Skeletal muscle cell (primary cell): ENCODE data around the gene ST8SIA6.
"Not testable (repeated sequence)": the region's sequence is repeated elsewhere in the genome, so short reads cannot be mapped to it uniquely, and the experiment has no call there.

ENCODE experiments used
- DNase-seq: peaks from one replicate; pipeline ENCODE4 v3.0.0-alpha.2; 2010; ENCODE audit warnings: low read depth
- H3K4me3 ChIP-seq: 2 replicates; pipeline ENCODE4 v1.5.1; 2011; ENCODE audit warnings: low read depth, mild to moderate bottlenecking, control low read depth, low read length, moderate library complexity

ST8SIA6 gene

DNA sequence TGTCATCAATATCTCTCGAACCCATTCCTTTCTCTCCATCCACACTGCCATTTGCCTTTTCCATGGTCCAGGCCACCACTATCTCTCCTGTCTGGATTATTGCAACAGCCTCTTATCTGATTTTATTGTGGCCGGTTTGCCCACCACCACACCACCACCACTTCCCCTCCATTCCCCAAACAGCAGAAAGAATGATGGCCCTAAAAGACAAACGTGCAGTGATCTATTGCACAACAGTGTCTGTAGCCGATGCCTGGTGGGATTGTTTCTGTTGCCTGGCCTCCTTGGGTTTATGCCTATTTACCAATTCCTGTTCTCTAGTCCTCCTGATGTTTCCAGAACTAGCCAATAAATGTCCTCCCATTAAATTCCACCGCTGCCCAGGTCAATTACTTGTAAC is 10.2 kb upstream of the ST8SIA6 start:
- H3K4me3 ChIP-seq: no peak overlapping the region
- no peak for DNase-seq

DNA sequence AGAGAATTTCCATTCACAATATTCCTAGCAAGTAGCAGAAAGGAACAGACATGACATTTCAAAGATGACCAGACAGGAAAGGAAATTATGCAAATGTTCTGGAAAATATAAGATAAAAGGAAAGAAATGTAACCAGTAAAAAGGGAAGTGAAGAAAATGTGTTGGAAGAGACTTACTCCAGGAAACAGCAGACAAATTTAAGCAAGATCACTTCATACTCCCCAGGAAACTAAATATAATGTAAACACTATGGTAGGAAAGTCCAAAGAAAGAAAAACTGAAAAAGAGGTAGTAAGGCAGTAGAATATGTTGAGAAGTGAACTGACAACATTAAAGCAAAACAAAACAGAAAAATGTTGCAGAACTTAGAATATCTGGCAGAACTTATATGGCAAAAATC is 6.4 kb upstream of the ST8SIA6 start:
- H3K4me3 ChIP-seq: no peak overlapping the region
- no peak for DNase-seq

DNA sequence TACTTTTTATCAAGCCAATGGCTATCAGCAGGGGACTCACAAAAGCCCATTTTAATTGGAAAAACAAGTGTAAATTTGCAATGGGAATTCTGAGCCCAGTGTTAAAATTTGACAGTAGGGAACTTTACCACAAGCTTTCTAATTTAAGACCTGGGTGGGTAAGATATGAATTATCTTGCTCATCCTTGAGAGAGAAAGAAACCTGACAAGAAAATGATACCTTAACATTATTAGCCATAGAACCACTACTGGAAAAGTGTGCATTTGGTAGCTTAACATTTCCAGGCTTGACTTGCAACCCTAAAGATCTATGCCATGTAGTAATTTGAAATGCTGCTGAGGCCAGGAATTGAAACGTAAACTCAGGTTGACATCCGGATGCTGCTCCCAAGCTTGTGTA is 2.7 kb upstream of the ST8SIA6 start:
- H3K4me3 ChIP-seq: no peak overlapping the region
- no peak for DNase-seq

DNA sequence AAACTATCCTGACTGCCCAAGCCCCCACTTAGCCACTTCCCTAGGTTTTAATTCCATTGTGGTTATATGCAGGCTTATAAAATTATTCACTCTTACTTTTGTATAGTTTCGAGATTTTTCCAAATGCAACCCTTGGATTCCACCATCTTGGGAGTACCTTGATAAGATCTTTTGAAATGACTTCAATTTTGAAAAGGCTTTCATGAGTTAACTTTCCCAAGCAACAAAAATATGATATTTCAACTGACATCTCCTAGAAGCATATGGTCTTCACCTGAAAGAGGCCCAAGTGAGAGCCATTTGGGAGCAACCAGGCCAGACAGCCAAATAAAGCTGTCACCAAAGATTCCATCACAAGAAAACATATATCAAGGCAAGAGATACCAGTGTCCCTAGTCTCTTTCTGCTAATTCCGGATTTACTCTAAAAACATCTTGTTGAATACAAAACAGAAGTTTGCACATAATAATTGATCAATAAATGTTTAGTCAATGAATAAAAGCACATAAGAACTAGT is 1.7 kb upstream of the ST8SIA6 start:
- H3K4me3 ChIP-seq: no peak overlapping the region
- DNase-seq: no peak

DNA sequence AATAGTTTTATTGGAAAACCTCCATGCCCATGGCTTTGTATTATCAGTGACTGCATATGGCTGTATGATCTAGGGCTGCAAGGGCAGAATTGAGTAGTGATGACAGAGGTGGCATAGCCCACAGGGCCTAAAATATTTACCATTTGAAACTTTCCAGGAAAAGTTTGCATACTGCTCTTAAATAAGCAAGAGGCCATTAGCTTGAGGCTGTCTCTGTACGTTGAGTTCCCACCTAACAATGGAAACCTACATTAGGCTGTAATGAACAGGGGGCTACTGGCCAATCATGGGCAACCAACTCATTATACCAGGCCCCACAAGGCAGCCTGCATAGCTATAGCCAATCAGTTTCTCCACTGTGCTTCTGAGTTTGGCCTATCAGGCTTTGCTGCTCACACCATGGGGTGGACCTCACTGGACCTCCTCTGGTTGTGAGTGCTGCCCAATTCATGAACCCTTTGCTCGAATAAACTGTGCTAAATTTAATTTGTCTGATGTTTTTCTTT is 673 bp upstream of the ST8SIA6 start:
- no peak overlapping the region for H3K4me3 ChIP-seq
- no peak for DNase-seq

DNA sequence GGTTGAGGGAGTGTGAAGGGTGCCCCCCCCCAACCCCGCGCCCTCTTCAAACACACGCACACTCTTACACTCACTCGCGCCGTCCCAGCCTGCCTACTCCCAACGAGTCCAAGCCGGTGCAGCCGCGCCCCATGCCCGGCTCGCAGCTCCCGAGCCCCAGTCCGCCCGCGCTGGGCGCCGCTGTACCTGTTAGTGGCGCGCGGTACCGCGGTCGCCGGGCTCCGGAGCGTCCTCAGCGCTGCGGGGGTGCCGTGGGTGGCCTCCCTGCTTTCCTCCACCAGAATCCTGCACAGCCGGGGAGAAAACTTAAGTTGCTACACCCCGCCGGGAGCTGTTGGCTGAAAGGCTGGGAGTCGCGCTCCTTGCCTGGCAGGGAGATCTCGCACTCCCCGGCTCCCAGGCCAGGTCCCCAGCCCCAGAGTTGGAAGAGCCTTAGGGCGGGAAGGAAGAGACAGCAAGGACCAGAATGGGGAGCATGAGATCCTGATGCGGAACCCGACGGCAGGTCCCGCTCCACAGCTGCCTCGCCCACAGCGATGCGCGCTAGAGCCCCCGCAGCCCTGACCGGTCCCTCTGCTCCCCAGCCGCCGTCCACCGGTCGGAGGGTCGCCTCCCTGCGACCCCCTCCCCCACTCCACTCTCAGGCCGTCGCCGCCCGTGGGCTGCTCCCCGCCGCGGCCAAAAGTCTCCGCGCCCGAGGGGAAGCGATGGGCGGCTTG is 863 bp downstream of the ST8SIA6 start:
- DNase-seq: no peak
- peak overlapping the region; percentile 48 for H3K4me3 ChIP-seq

DNA sequence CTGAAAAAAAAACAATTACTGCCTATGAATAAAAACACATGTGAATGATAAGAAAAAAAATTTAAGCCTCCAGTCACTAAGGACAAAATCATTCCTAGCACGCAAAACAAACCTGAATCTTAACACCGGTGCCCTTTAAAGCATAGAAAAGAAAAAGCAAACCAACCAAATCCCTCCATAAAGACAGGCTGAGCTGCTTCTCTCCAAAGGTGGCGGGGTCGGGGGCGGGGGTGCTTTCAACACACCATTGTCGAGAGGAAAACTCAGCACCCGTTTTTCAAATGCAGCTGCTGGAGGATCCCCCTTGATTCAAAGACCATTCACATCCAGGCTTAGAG is 1.4 kb downstream of the ST8SIA6 start:
- peak overlapping the region; percentile 48 for H3K4me3 ChIP-seq
- no peak for DNase-seq

DNA sequence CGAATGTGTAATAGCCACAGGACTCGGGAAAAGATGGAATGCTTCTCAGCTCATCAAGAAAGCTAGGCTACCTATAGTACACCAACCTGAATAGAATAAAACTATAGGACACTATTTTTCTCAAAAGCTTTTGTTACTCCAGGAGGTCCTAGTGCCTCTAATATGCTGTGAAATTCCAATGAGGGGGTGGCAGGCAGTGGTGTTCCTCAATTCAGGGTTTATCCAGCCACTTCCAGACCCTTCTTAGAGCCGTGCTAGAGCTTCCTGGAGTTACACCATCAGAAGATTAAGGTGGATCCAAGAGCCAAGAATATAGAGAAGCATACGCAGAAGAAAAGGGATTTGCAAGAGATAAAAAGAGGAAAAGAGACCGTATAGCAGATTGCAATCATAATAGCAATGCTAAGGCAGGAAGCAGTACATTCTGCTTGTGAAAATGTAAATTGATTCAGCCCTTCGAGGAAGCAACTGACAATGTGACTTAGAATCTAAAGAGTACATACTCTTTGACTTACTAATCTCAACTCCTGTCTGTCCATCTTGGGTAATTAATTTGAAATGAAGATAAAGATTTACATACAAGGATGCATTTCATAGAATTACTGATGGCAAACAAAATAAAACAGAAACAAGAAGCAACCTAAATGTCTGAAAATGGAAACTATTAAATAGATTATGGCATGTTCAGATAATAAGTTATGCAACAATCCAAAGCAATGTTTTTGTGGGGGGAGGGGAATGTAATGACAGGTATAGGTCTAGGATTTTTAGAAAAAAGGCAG is 2.1 kb downstream of the ST8SIA6 start:
- H3K4me3 ChIP-seq: no peak overlapping the region
- DNase-seq: no peak

DNA sequence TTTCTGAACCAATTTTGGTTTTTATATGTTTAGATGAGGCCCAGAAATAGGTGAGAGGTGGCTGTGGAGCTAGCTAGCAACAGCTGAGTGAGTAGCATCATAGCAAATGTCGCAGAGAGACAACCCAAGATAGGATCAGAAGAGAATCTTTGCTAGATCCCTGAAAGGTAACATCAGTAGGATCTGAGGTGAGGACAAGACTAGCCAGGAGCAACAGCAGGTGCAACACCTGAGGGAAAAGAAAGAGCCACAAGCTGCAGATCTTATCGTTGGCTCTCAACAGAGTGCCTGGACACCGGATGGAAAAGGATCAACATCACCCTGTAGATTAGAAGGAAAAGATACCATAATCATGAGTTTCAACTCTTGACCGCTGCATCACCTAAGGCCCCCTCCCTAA is 4.4 kb downstream of the ST8SIA6 start:
- DNase-seq: no peak
- H3K4me3 ChIP-seq: no peak overlapping the region

DNA sequence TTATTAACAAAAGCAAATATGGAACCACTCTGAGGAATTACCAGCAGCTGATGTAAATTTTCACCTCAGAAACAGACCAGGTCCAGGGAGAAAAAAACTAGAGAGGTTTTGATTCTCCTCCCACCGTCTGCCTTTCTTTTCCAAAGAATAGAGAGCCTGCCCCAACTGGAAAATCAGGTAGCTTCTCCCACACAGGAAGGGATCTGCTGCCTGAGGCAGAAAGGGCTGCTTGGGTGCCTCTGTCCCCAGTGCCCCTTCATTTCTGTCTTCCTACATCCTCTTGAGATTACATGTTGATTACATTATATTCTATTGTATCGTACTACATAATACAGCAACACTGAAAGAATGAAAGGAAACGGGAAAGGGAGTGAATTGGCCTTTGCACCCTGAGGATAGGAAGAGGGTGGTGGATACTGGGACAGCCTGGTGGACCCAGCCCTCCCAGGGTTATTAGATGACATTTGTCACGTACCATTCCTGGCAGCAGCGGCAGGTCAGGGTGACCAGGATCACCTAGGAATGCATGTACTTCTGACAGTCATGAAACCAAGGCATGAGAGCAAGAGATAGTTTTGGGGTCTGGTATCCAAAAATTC is 8.9 kb downstream of the ST8SIA6 start:
- H3K4me3 ChIP-seq: no peak overlapping the region
- no peak for DNase-seq

DNA sequence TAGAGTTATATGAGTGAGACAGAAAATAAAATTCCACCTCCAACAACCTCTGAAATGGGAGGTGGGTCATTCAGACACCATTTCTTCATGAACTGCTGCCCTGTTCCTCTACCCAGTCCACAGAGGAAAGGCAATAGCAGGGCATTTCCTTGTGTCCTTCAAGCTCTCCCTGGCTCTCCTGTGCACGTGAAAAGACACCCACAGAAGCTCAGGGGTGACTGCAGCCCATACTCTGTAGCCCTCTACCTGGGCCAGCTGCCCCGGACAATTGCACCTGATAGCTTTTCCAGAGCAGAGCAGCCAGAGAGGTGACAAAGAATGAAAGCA is 10.0 kb downstream of the ST8SIA6 start:
- no peak overlapping the region for H3K4me3 ChIP-seq
- no peak for DNase-seq

DNA sequence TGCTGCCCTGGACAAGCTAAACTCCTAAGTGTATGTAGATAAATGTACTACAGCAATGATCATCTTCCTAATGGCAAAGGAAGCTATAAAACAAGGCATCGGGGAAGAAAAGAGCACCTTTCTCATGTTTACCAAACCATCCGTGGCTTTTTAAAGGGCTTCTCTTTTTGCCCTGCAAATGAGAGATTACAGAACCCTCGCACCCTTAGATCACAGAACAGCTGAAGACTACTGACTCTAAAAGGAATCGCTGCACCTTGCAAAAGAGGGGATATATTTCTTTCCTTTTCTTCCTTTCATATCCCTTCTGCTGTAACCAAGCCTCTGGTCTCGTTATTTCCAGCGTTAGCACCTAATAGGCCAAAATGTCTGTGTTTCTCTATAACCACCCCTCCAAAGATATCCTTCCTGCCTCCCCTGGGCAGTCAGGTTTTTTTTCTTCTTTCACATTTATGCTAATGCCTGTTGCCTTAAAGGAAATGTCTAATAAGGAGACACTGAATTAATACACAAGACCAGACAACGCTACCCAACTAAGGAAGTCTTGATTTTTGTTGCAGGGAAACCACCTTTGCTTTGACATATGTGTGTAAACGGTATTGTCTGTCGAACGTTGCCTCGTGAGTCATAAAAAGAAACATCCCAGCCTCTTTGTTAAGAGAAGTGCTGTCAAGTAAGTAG is 10.5 kb downstream of the ST8SIA6 start:
- no peak for DNase-seq
- no peak overlapping the region for H3K4me3 ChIP-seq

DNA sequence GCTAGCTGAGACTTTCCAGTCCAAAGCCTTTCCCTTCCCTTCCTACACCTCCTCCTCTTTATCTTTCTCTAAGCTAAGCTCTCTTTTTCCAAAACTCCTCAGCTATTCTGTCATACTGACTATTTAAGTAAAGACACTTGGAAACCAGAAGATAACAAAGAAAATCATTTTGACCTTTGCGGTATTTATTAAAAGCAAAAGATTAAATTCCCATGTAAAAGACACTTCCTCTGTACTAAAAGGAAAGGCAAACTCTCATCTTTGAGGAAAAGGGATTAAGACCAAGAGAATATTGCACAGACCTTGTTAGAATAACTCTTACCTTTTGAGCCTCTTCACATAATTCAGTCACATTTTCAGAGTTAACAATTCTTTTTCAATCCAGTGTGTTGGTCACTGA is 15.8 kb downstream of the ST8SIA6 start:
- H3K4me3 ChIP-seq: no peak overlapping the region
- DNase-seq: no peak

DNA sequence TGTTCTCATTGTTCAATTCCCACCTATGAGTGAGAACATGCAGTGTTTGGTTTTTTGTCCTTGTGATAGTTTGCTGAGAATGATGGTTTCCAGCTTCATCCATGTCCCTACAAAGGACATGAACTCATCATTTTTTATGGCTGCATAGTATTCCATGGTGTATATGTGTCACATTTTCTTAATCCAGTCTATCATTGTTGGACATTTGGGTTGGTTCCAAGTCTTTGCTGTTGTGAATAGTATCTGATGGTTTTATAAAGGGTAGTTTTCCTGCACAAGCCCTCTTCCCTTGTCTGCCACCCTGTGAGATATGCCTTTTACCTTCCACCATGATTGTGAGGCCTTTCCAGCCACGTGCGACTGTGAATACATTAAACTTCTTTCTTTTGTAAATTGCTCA is 17.8 kb downstream of the ST8SIA6 start:
- DNase-seq: not testable (repeated sequence)

DNA sequence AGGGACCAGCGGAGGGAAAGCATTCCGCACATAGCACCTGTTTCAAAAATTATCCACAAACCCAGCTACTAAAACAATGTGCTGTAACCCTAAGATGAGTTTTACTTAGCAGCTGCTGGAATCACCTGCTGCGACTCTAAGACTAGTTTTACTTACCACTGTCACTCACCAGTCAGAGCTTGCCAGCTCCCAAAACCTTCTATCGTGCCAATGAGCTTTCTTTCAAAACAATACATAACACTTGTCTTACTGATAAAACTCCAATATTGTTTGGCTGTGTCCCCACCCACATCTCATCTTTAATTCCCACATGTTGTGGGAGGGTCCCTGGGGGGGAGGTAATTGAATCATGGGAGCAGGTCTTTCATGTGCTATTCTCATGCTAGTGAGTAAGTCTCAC is 18.4 kb downstream of the ST8SIA6 start:
- H3K4me3 ChIP-seq: no peak overlapping the region

More for the DNA sequence above, 17.8 kb downstream of the ST8SIA6 start:
- H3K4me3 ChIP-seq: not testable (repeated sequence)

DNA sequence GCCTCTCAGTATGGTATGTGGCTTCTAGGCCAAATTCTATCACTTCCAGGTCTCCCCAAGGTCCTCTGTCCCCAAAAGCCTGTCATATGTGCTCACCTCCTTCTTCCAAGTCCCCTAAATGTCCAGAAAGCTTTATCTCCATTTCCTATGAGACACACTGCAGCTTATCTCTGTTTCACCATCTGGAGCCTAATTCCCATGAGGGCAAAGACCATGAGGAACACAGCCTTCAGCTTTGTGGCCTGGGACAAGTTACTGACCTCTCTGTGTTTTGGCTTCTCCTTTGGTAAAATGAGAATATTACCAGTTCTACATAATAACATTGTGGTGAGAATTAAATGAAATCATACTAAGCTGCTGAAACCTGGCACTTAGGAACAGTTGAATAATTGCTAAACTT is 19.2 kb downstream of the ST8SIA6 start:
- no peak for DNase-seq
- no peak overlapping the region for H3K4me3 ChIP-seq

More for the DNA sequence above, 18.4 kb downstream of the ST8SIA6 start:
- no peak for DNase-seq

DNA sequence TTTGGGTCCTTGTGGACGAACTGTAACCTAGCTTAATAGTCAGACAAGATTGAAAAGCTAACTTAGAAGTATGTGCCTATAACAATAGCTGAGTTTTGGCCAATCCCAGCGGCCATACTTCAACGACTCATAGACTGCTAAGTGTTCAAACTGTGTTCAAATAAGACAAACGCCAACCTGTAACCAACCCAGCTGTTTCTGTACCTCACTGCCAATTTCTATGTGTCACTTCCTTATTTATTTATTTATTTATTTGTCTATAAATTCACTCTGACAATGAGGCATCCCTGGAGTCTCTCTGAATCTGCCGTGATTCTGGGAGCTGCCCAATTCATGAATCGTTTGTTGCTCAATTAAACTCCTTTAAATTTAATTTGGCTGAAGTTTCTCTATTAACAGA is 21.7 kb downstream of the ST8SIA6 start:
- no peak for DNase-seq
- H3K4me3 ChIP-seq: no peak overlapping the region

DNA sequence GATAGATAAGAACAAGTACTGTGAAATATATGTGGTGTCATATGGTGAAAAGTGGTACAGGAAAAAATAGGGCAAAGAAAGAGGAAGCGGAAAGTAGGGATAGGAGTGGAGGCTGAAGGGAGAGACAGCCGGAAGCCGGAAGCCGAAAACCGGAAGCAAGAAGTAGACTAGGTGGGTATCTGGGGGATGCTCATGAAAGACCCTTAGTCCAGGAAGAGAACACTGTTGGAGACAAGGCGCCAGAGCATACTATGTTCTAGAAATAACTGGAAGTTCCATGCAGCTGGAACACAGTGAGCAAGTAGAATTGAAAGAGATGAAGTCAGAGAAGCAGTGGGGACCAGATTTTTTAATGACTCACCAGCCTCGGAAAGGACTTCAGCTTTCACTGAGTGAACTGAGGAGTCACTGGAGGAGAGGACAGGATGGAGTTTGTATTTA is 22.5 kb downstream of the ST8SIA6 start:
- no peak overlapping the region for H3K4me3 ChIP-seq
- DNase-seq: peak; percentile 25

DNA sequence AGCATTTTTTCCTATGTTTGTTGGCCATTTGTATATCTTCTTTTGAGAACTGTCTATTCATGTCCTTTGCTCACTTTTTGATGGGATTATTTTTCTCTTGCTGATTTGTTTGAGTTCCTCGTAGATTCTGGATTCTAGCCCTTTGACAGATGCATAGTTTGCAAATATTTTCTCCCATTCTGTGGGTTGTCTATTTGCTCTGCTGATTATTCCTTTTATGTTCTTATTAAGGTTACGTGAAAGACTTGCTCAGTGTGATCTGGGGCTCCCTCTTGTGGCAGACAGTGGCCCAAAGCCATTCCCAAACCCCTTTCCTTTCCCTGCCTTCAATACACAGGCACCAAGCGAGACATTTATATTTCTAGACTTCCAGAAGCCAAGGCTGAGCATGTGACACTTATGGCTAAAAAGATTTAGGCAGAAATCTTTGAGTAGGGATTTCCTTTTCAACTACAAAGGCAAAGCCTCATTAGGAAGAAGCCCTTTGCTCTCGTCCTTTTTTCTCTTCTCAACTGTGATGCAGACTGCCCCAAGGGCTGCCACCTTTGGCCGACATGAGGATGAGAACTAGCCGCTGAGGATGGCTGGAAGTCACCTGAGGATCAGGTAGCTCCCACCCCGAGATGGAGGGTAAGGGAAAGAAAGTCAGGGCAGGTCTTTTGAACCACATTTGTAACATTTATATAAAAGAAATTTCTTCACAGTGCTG is 23.6 kb downstream of the ST8SIA6 start:
- DNase-seq: peak; percentile 21
- H3K4me3 ChIP-seq: no peak overlapping the region
